Stromal cell of bone marrow (primary cell): ENCODE measurements around the gene MAVS.
"Not testable (repeated sequence)": the region's sequence is repeated elsewhere in the genome, so short reads cannot be mapped to it uniquely, and the experiment has no call there.

Experiments used
- DNase-seq: peaks from one replicate; pipeline ENCODE4 v3.0.0-alpha.2; 2012; ENCODE audit warnings: low read depth

The MAVS gene

DNA sequence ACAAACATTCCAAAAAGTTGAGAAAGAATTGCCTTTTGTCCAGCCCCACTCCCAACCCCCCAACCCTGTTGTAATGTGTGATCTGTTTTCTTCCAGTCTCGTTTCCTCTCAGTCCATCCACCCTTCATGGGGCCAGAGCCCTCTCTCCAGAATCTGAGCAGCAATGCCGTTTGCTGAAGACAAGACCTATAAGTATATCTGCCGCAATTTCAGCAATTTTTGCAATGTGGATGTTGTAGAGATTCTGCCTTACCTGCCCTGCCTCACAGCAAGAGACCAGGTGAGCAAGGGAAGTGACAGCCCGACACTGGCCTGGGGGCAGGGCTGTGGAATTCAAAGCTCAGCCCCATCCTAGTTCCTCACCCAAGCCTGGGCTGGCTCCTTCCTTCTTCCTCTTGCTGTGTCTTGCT lies 7.8 kb downstream of the MAVS start:
- DNase-seq: no peak

DNA sequence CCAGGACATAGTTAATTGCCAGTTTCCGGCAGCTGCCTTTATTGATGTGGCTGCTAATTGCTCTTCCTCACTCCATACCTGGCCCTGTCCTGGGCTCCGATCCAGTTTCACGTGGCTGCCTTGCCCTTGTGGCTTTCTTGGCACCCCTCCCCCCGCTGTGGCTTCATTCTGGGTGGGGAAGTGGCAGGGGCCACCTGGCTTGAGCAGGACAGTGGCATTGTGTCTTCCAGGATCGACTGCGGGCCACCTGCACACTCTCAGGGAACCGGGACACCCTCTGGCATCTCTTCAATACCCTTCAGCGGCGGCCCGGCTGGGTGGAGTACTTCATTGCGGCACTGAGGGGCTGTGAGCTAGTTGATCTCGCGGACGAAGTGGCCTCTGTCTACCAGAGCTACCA lies 10.8 kb downstream of the MAVS start:
- no peak for DNase-seq

GRCh38 chr20:3858689-3859088 lies 12.1 kb downstream of the MAVS start:
- DNase-seq: no peak

- DNase-seq: no peak
These were observed 14.6 kb downstream of the MAVS start for GRCh38 chr20:3861191-3861590.

GRCh38 chr20:3862333-3862732 lies 15.7 kb downstream of the MAVS start:
- DNase-seq: no peak

DNA sequence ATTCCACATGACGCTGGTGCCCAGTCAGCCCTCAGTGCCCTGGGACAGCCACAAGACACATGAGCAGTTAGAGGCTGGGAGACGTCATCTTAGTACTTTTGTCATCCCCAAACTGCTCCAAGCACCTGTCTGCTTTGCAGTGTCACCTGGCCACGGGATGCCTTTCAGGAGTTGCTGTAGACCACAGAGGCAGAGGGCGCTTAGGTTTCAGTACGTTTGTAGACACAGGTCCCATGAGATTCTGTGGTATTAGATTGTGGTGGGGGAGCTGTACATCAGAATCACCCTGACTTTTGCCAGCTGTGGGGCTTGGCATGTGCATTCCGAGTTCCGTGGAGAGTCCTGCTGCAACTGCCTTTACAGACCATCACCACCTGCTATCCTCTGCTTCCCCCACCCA lies 16.7 kb downstream of the MAVS start:
- DNase-seq: no peak

DNA sequence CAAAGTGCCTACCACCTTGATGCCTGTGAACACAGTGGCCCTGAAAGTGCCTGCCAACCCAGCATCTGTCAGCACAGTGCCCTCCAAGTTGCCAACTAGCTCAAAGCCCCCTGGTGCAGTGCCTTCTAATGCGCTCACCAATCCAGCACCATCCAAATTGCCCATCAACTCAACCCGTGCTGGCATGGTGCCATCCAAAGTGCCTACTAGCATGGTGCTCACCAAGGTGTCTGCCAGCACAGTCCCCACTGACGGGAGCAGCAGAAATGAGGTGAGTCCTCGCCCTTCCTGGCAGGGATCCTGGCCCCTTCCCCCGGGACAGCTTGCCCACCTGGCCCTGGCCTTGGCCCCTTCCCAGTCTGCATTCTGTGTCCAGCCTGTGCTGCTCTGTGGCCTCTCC lies 17.9 kb downstream of the MAVS start:
- no peak for DNase-seq

GRCh38 chr20:3865152-3865886 lies 18.7 kb downstream of the MAVS start:
- no peak for DNase-seq

GRCh38 chr20:3865887-3866407 lies 19.3 kb downstream of the MAVS start:
- no peak for DNase-seq

- no peak for DNase-seq
These were observed 19.8 kb downstream of the MAVS start for GRCh38 chr20:3866464-3866863.

DNA sequence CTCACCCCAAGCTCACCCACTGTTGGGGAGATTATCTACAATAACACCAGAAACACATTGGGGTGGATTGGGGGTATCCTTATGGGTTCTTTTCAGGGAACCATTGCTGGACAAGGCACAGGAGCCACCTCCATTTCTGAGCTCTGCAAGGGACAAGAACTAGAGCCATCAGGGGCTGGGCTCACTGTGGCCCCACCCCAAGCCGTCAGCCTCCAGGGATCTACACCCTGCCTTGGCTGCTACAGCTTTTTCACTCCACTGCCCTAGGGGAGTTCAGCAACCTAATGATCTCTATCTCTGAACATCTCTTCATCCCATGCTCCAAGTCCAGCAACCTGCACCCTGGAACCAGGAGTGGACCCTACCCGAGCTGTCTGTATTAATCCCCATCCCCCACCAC lies 21.2 kb downstream of the MAVS start:
- no peak for DNase-seq

DNA sequence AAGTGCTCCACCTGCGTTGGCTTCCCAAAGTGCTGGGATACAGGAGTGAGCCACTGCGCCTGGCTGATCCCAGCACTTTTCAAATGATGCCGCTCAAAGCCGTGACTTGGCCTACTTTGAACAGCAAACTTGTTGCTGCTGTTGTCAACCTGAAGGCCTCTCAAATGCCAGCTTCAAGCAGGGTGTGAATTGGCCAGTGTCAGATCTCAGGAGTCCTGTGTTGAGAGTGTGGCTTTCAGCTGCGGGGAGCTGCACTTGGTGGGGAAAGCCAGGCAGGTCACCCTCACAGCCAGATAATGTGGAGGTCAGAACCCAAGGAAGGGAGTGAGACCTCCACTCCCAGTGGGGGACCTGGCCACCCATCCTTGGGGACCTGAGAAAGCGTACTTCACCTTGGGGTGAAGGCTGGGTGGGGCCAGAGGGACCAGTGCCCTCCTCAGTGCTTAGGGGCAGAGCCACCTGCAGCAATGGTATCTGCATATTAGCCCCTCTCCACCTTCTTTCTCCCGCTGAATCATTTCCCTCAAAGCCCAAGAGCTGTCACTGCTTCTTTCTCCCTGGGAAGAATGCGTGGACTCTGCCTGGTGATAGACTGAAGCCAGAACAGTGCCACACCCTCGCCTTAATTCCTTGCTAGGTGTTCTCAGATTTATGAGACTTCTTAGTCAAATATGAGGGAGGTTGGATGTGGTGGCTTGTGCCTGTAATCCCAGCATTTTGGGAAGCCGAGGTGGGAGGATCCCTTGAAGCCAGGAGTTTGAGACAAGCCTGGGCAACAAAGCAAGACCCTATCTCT lies 23.4 kb downstream of the MAVS start:
- no peak for DNase-seq

- no peak for DNase-seq
These were observed 25.1 kb downstream of the MAVS start for GRCh38 chr20:3871550-3872265.

- DNase-seq: no peak
These were observed 26.9 kb downstream of the MAVS start for GRCh38 chr20:3873507-3873906.

GRCh38 chr20:3874194-3874844 lies 27.7 kb downstream of the MAVS start:
- no peak for DNase-seq

DNA sequence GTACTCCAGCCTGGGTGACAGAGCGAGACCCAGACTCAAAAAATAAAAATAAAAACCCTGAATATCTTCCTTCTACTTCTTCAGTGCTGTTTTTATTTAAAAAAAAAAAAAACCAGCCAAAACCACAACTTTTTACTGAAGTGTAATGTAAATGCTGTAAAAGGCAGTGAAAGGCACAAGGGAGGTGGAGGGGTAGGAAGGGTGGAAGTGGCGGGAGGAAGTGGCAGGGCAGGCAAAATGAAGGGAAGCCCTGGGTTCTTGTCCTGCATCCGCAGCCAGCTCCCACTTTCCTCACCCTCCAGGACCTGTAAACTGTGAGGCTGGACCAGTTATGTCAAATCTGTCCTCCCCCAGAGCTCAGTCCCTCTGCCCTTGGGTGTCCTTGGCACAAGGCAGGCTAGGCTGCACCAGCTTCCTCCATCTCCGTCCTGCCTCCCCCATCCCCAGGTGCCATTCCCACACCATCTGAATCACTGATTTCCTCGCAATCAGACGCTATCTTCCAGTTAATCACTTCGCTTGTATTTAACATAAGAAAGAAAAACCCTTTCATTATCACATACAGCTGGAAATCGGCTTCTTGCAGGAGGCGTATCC lies 28.8 kb downstream of the MAVS start:
- DNase-seq: no peak

GRCh38 chr20:3876000-3876399 lies 29.4 kb downstream of the MAVS start:
- no peak for DNase-seq

DNA sequence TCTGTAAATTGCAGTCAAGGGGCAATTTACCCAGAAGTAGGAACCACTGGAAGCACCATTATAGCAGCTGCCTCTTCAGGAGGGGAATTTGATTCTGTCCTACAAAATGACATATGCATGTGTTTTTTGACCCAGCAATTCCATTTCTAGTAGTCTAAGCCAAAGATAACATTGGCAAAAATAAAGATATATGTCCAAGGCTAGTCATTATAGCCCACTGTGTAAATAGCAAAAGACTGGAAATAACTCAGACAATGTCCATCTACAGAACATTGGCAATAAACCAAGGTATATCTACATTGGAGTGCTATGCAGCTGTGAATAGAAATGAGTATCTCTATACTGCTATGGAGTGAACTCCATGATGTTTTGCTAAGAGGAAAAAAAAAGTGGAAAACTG lies 30.0 kb downstream of the MAVS start:
- DNase-seq: no peak

GRCh38 chr20:3878921-3879274 lies 32.3 kb downstream of the MAVS start:
- DNase-seq: not testable (repeated sequence)

- DNase-seq: no peak
These were observed 39.1 kb downstream of the MAVS start for GRCh38 chr20:3885715-3886114.

GRCh38 chr20:3887876-3888620 lies 41.4 kb downstream of the MAVS start:
- no peak for DNase-seq
